Muscle layer of duodenum (tissue), 2 donors: ENCODE measurements around the gene HEMGN.

Source experiments
- H3K27ac ChIP-seq: one replicate; pipeline ENCODE4 v1.7.0; 2013; ENCODE audit warnings: mild to moderate bottlenecking, low read length
- H3K27me3 ChIP-seq: one replicate; pipeline ENCODE4 v1.7.0; 2013; ENCODE audit warnings: low read depth, mild to moderate bottlenecking, control low read depth, low read length
- H3K36me3 ChIP-seq, 2 donors: one replicate each; pipeline ENCODE4 v1.7.0; 2013; ENCODE audit warnings: low read length in 2 of 2, control low read depth in 1 of 2, mild to moderate bottlenecking in 1 of 2; ENCODE audit not compliant: insufficient read depth in 2 of 2, control insufficient read depth in 1 of 2
- H3K4me1 ChIP-seq, 2 donors: one replicate each; pipeline ENCODE4 v1.7.0; 2013; ENCODE audit warnings: low read length in 2 of 2, mild to moderate bottlenecking in 2 of 2, control low read depth in 1 of 2, moderate library complexity in 1 of 2; ENCODE audit not compliant: insufficient read depth in 2 of 2, control insufficient read depth in 1 of 2
- H3K4me3 ChIP-seq, 2 donors: one replicate each; pipeline ENCODE4 v1.7.0; 2013; ENCODE audit warnings: low read length in 2 of 2, low read depth in 1 of 2, mild to moderate bottlenecking in 1 of 2
- H3K9me3 ChIP-seq, 2 donors: one replicate each; pipeline ENCODE4 v1.7.0; 2013; ENCODE audit warnings: low read length in 2 of 2, control low read depth in 1 of 2, mild to moderate bottlenecking in 1 of 2; ENCODE audit not compliant: control insufficient read depth in 1 of 2
- donor health status: healthy.

HEMGN gene

GRCh38 chr9:97940741-97941140 lies 2.8 kb upstream of the HEMGN start:
- no peak overlapping the region for H3K4me3 ChIP-seq
- no peaks in the 10 kb centered on the region for H3K36me3 ChIP-seq
- no peaks in the 10 kb centered on the region for H3K9me3 ChIP-seq
- no peaks in the 10 kb centered on the region for H3K27me3 ChIP-seq
- no peaks in the 10 kb centered on the region for H3K4me1 ChIP-seq
- H3K27ac ChIP-seq = no peak overlapping the region

GRCh38 chr9:97940233-97940632 lies 2.3 kb upstream of the HEMGN start:
- no peaks in the 10 kb centered on the region for H3K27me3 ChIP-seq
- no peak overlapping the region for H3K27ac ChIP-seq
- no peaks in the 10 kb centered on the region for H3K9me3 ChIP-seq
- H3K4me1 ChIP-seq = no peaks in the 10 kb centered on the region
- no peak overlapping the region for H3K4me3 ChIP-seq
- no peaks in the 10 kb centered on the region for H3K36me3 ChIP-seq

GRCh38 chr9:97936998-97937397 lies 974 bp downstream of the HEMGN start:
- Histone ChIP-seq H3K27ac (no peak overlapping the region), H3K9me3 (no peaks in the 10 kb centered on the region), H3K36me3 (no peaks in the 10 kb centered on the region), H3K27me3 (no peaks in the 10 kb centered on the region), H3K4me1 (no peaks in the 10 kb centered on the region), H3K4me3 (no peak overlapping the region)

- Histone ChIP-seq H3K27ac (no peak overlapping the region), H3K9me3 (no peaks in the 10 kb centered on the region), H3K4me3 (no peak overlapping the region), H3K4me1 (no peaks in the 10 kb centered on the region), H3K36me3 (no peaks in the 10 kb centered on the region), H3K27me3 (no peaks in the 10 kb centered on the region)
Observed at GRCh38 chr9:97935276-97935675, 2.7 kb downstream of the HEMGN start.

- no peaks in the 10 kb centered on the region for H3K4me1 ChIP-seq
- no peaks in the 10 kb centered on the region for H3K27me3 ChIP-seq
- no peak overlapping the region for H3K27ac ChIP-seq
- no peak overlapping the region for H3K4me3 ChIP-seq
- no peaks in the 10 kb centered on the region for H3K36me3 ChIP-seq
- H3K9me3 ChIP-seq = no peaks in the 10 kb centered on the region
Observed at GRCh38 chr9:97934321-97935115, 3.5 kb downstream of the HEMGN start.

GRCh38 chr9:97933297-97933998 lies 4.5 kb downstream of the HEMGN start:
- Histone ChIP-seq H3K27me3 (no peaks in the 10 kb centered on the region), H3K36me3 (no peaks in the 10 kb centered on the region), H3K4me1 (no peaks in the 10 kb centered on the region), H3K4me3 (no peak overlapping the region), H3K27ac (no peak overlapping the region), H3K9me3 (no peaks in the 10 kb centered on the region)

- Histone ChIP-seq H3K36me3 (no peaks in the 10 kb centered on the region), H3K27ac (no peak overlapping the region), H3K4me3 (no peak overlapping the region), H3K9me3 (no peaks in the 10 kb centered on the region), H3K4me1 (no peaks in the 10 kb centered on the region), H3K27me3 (no peaks in the 10 kb centered on the region)
Observed at GRCh38 chr9:97930972-97931371, 7.0 kb downstream of the HEMGN start.

- H3K36me3 ChIP-seq = no peaks in the 10 kb centered on the region
- no peak overlapping the region for H3K27ac ChIP-seq
- H3K4me3 ChIP-seq = no peak overlapping the region
- no peaks in the 10 kb centered on the region for H3K9me3 ChIP-seq
- peaks cover 0 to under 1% of the 10 kb centered on the region in 2 donors for H3K4me1 ChIP-seq
- H3K27me3 ChIP-seq = no peaks in the 10 kb centered on the region
Observed at GRCh38 chr9:97928986-97929604, 8.9 kb downstream of the HEMGN start.

- Histone ChIP-seq H3K4me1 (peaks cover 3 to 16% of the 10 kb centered on the region in 2 donors), H3K27ac (no peak overlapping the region), H3K4me3 (no peak overlapping the region), H3K27me3 (no peaks in the 10 kb centered on the region), H3K9me3 (no peaks in the 10 kb centered on the region), H3K36me3 (no peaks in the 10 kb centered on the region)
Observed at GRCh38 chr9:97925497-97926334, 12.3 kb downstream of the HEMGN start.

GRCh38 chr9:97924386-97924785 lies 13.6 kb downstream of the HEMGN start:
- Histone ChIP-seq H3K36me3 (no peaks in the 10 kb centered on the region), H3K9me3 (no peaks in the 10 kb centered on the region), H3K4me1 (peaks cover 3 to 27% of the 10 kb centered on the region in 2 donors), H3K27me3 (no peaks in the 10 kb centered on the region), H3K4me3 (no peak overlapping the region), H3K27ac (no peak overlapping the region)
